AG04450 (cell line): ENCODE measurements around the gene GH2. TPM values are rescaled to one million over a fixed set of nuclear protein-coding genes. Genes with fewer than 3 reads are reported as not detected.
"Not testable (repeated sequence)": the region's sequence is repeated elsewhere in the genome, so short reads cannot be mapped to it uniquely, and the experiment has no call there.

Source experiments
- CTCF ChIA-PET: fragments of 300-600, 350-600 bp; formaldehyde crosslinking; extraction: SDS; loops from one replicate; lab custom pipeline; 2022; ENCODE audit warnings: antibody characterized with exemption, inconsistent platforms; lab: Charles Lee
- POLR2A ChIA-PET: fragments of 350-600 bp; formaldehyde crosslinking; extraction: SDS; loops from one replicate; lab custom pipeline; 2021; ENCODE audit warnings: antibody characterized with exemption, inconsistent platforms; lab: Yijun Ruan, JAX
- DNase-seq: peaks from one replicate; pipeline ENCODE4 v3.0.0-alpha.2; 2011; ENCODE audit warnings: low read depth, low spot score
- H3K27ac ChIP-seq: one replicate; pipeline ENCODE4 v1.5.1; 2012; ENCODE audit warnings: low read depth, low read length, control low read depth
- H3K27me3 ChIP-seq: one replicate; pipeline ENCODE4 v1.6.0; 2012; ENCODE audit warnings: low read length; ENCODE audit not compliant: control insufficient read depth, insufficient read depth
- H3K4me3 ChIP-seq: 2 replicates; pipeline ENCODE4 v1.5.1; 2011; ENCODE audit warnings: mild to moderate bottlenecking, low read depth, low read length, control low read depth
- H3K9me3 ChIP-seq: 2 replicates; pipeline ENCODE4 v1.5.1; 2012; ENCODE audit warnings: low read length; ENCODE audit not compliant: control insufficient read depth, insufficient read depth
- CTCF ChIP-seq: IDR thresholded peaks from 2 replicates; pipeline ENCODE4 v1.5.1; 2011; ENCODE audit warnings: low read depth, low read length, control low read depth, inconsistent platforms
- polyA plus RNA-seq: library from polyadenylated mRNA; depleted of rRNA; stranded (reverse); fragments of >200 nt; gene quantifications from 2 replicates; pipeline ENCODE4 v1.2.3, GENCODE V29; 2011

Gene GH2
- polyA plus RNA-seq, 1 experiment = not detected

DNA sequence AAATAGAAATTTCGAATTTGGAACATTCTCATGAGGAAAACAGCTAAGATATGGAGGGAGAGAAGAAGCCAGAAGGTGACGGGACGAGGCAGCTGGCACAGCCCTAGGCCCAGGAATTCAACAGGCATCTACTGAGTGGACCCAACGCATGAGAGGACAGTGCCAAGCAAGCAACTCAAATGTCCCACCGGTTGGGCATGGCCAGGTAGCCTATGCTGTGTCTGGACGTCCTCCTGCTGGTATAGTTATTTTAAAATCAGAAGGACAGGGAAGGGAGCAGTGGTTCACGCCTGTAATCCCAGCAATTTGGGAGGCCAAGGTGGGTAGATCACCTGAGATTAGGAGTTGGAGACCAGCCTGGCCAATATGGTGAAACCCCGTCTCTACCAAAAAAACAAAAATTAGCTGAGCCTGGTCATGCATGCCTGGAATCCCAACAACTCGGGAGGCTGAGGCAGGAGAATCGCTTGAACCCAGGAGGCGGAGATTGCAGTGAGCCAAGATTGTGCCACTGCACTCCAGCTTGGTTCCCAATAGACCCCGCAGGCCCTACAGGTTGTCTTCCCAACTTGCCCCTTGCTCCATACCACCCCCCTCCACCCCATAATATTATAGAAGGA is 34.9 kb upstream of the GH2 start:
- H3K27ac ChIP-seq = no peak overlapping the region
- peaks cover 28% of the 10 kb centered on the region for H3K27me3 ChIP-seq
- ChIA-PET POLR2A (no interaction called here), CTCF (interaction anchor here (1.3 to 1.6 kb wide), 2 partner anchors 109 to 217 kb away, joined by 4 to 6 read pairs; no protein-coding TSS in a partner anchor)
- H3K9me3 ChIP-seq = no peaks in the 10 kb centered on the region; the same call in 1 of the 2 replicates
- H3K4me3 ChIP-seq = no peak overlapping the region
- no peak for TF ChIP-seq CTCF
- DNase-seq = no peak

GRCh38 chr17:63915753-63916152 is 34.0 kb upstream of the GH2 start:
- H3K4me3 ChIP-seq, H3K27ac ChIP-seq, H3K9me3 ChIP-seq, POLR2A ChIA-PET, DNase-seq: not testable (repeated sequence)
- CTCF ChIA-PET = interaction anchor here (0.7 to 1.6 kb wide), 3 partner anchors 110 to 218 kb away, joined by 4 to 6 read pairs (median 4); no protein-coding TSS in a partner anchor
- peaks cover 29% of the 10 kb centered on the region for H3K27me3 ChIP-seq

DNA sequence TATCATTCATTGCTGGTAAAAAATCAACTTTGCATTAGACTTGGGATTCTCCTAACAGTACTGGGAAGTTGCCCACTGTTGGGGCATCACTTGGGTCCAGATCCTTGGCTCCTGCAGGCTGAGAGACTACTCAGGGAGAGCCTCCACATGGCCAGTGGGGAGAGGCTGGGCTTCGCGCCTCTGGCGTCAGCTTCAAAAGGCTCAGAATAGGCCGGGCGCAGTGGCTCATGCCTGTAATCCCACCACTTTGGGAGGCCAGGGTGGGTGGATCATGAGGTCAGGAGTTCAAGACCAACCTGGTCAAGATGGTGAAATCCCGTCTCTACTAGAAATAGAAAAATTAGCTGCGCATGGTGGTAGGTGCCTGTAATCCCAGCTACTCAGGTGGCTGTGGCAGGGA is 32.7 kb upstream of the GH2 start:
- no peak overlapping the region for H3K27ac ChIP-seq
- DNase-seq = no peak
- H3K4me3 ChIP-seq = no peak overlapping the region
- CTCF ChIA-PET = no interaction called here
- POLR2A ChIA-PET = interaction anchor here (0.6 kb wide), 1 partner anchor 86 kb away, joined by 4 read pairs; no protein-coding TSS in a partner anchor
- H3K27me3 ChIP-seq = peaks cover 31% of the 10 kb centered on the region
- H3K9me3 ChIP-seq = no peaks in the 10 kb centered on the region; the same call in 1 of the 2 replicates
- TF ChIP-seq CTCF = no peak

DNA sequence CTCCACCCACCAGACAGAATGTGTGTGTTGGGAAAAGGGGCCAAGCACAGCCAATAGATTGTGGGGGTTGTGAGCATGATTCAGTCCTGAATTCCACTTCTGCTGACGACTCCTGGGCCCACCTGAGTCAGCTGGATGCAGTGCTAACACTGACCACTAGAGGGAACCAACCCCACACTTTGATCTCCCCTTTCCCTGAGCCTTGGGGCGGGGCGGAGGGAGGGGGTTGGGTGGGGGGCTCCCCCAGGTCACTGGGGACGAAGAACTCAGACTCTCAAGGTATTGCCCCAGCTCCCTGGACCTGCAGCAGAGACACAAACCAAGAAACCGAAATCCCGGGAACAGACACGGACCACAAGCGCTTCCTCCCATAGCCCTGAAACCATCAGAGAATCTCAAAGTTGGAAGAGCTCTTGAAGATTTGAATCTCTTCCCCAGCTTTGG is 29.9 kb upstream of the GH2 start:
- ChIA-PET POLR2A (no interaction called here), CTCF (interaction anchor here (0.7 to 3.4 kb wide), 13 partner anchors 11 to 358 kb away, joined by 3 to 31 read pairs (median 5); no protein-coding TSS in a partner anchor)
- DNase-seq = no peak
- Histone ChIP-seq H3K4me3 (no peak overlapping the region), H3K27ac (no peak overlapping the region), H3K27me3 (peaks cover 31% of the 10 kb centered on the region), H3K9me3 (no peaks in the 10 kb centered on the region)
- TF ChIP-seq CTCF = peak; percentile 66

DNA sequence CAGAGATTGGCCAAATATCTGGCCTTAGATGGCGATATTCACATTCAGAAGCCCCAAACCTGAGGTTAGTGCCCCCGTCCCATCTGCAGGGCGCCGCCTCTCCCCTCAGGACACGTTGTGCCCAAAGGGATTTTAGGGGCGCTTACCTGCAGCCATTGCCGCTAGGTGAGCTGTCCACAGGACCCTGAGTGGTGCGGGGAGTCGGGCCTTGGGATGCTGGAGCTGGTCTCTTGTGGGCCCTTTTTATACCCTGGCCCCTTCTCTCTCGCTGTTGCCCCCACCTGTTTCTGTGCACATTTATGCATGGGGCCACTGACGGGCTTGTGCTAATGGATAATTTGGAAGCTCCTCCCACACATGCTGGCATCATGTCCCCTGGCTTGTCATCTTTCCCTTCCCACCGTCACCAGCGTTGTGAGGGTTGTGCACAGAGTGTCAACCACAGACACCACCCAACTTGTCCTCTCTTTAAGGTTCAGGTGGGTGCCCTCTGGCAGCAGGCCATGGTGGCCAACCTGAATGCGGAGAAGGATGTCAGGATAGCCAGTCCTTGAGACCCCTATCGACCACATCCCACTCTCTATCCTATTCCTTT is 29.4 kb upstream of the GH2 start, which contains the start of gene CSHL1:
TSS of gene CSHL1 (minus strand) at position 218 of the 595 bp plus-strand sequence. CDS start at position 156, 62 bp downstream.
- Histone ChIP-seq H3K4me3 (no peak within 1 kb of the TSS), H3K9me3 (no peaks in the 10 kb centered on the region), H3K27ac (no peak within 1 kb of the TSS), H3K27me3 (peaks cover 28% of the 10 kb centered on the region)
- DNase-seq = no peak
- TF ChIP-seq CTCF = no peak
- POLR2A ChIA-PET = no interaction called here
- CTCF ChIA-PET = interaction anchor here (0.6 to 3.4 kb wide), 11 partner anchors 12 to 223 kb away, joined by 3 to 31 read pairs (median 5); no protein-coding TSS in a partner anchor
